Activated gamma-delta T cell (primary cell): ENCODE data around the gene LLGL1.
"Not testable (repeated sequence)": the region's sequence is repeated elsewhere in the genome, so short reads cannot be mapped to it uniquely, and the experiment has no call there.

Experiments
- DNase-seq: peaks from one replicate; lab custom pipeline; 2025; lab: John Stamatoyannopoulos, UW

LLGL1 gene

DNA sequence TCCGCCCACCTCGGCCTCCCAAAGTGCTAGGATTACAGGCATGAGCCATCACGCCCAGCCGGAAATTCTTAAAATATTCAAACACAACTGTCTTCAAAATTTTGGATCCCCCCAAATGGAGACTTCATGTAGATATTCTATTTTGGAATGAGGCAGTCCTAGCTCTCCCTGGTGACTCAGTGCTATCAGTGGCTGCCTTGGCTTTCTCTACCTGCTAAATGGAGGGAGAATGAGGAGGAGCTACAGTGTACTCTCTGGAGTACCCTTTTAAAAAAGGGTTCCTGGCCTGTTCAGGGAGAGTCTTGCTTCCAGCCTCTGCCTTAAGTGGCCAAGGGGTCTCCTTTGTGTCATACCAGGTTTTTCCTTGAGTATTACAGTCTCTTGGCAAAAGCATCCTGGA, 31.0 kb upstream of the LLGL1 start:
- DNase-seq: no peak

GRCh38 chr17:18194804-18195203, 30.6 kb upstream of the LLGL1 start:
- DNase-seq: no peak

DNA sequence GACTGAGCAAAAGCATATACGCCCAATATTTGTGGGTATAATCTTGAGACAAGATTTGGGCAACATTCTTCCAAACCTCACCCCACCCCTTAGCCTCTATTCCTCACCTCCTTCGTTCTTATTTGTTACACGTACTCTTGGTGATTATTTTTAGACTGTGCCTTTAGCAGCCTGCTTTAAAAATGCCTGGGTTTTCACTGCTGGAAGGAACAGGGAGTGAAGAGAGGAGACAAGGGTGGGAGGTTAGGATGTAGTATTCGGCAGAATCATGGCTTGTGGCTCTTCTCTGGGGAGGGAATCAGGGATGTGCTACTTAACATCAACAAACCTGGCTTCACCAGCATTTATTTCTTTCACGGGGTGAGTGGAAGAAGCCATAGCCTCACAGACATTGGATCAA, 30.2 kb upstream of the LLGL1 start:
- DNase-seq: no peak

DNA sequence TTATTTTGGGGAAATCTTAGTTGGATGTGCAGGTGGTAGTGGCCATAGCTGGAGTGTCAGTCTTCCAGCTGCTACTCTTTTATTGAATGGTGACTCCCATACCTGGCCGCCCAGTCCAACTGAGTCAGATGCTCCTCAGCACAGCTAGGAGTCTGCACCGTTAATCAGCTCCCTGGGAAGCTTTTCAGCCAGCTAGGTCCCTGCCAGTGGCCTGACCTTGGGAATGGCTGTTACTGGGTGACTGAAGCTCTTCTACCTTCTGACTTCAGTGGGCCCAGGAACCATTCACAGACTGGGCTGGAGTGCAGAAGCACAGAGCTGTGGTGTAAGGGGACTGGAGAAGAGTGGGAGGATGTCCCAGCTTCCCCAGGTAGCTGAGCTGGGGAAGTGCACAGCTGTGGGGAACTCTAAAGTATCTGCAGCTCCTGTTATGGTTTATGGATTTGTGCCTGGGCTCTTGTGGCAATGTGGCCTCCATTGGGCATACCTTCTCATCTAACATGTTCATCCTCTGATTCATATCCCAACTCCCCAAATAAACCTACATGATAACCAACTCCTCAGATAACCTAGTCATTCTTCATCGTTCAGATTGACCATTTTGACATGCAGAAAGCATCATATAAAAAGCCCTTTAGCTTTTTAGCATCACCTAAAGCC, 27.8 kb upstream of the LLGL1 start:
- no peak for DNase-seq

DNA sequence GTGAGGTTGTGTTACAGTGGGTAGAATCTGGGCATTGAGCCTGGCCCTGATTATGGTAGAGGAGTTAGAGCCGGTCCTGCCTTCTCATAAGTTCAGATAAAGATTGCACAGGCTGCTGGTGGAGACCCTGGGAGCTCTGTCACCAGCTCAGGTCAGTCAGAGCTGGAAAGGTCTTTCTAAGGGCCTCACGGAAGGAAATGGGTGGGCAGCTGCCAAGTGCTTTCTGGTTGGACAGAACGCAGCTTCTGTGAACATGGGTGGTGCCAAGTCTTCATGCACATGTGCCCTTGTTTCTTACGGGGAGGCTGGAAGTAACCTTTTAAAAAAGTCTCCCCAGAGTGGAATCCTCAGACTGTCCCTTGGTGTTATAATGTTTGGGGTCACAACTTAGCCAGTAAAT, 26.9 kb upstream of the LLGL1 start:
- DNase-seq: no peak

- no peak for DNase-seq
Observed at GRCh38 chr17:18201108-18201507, 24.3 kb upstream of the LLGL1 start.

- DNase-seq: no peak
Observed at GRCh38 chr17:18203308-18203707, 22.1 kb upstream of the LLGL1 start.

DNA sequence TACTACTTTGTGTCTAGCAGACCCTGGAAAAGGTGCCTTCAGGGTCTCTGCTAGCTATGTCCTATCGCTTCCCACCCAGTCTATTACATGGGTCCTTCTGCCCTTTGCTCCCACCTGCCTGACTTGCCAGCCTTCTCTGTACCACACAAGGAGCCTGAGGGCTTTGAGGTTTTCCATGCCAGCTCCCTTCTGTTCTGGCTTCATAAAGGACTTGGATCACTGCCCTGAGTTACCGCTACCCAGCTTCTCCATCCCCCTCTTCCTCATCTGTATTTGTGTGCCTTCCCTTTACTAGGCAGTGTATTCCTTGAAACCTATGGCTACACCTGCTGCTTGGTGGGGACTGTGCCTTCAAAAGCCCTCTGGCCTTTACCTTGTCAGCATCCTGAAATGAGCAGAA, 19.6 kb upstream of the LLGL1 start:
- no peak for DNase-seq

DNA sequence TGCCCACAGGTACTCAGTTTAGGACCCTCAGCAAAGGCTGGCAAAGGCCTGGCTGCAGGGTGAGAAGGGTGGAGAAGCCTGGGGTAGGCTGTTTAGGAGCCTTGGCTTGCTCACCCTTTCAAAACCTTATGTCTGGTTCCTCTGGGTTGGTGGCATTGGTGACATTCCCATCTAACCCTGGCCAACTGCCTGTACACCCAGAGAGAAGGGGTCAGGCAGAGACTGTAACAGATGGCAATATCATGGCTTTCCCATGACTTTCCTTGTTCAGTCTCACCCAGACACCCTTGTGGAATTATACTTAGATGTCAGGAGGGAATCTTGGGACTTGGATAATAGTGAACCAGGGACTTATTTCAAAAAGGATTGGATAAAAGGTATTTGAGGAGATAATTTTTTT, 18.5 kb upstream of the LLGL1 start:
- no peak for DNase-seq

GRCh38 chr17:18208092-18208491, 17.3 kb upstream of the LLGL1 start:
- no peak for DNase-seq

- DNase-seq: no peak
Observed at GRCh38 chr17:18213666-18214270, 11.7 kb upstream of the LLGL1 start.

DNA sequence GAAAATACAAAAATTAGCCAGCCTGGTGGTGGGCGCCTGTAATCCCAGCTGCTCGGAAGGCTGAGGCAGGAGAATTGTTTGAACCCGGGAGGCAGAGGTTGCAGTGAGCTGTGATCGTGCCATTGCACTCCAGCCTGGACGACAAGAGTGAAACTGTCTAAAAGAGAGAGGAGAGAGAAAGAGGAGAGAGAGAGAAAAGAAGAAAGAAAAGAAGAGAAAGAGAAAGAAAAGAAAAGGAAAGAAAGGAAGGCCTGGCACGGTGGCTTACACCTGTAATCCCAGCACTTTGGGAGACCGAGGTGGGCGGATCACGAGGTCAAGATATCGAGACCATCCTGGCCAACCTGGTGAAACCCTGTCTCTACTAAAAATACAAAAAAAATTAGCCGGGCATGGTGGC, 8.5 kb upstream of the LLGL1 start:
- DNase-seq: not testable (repeated sequence)

DNA sequence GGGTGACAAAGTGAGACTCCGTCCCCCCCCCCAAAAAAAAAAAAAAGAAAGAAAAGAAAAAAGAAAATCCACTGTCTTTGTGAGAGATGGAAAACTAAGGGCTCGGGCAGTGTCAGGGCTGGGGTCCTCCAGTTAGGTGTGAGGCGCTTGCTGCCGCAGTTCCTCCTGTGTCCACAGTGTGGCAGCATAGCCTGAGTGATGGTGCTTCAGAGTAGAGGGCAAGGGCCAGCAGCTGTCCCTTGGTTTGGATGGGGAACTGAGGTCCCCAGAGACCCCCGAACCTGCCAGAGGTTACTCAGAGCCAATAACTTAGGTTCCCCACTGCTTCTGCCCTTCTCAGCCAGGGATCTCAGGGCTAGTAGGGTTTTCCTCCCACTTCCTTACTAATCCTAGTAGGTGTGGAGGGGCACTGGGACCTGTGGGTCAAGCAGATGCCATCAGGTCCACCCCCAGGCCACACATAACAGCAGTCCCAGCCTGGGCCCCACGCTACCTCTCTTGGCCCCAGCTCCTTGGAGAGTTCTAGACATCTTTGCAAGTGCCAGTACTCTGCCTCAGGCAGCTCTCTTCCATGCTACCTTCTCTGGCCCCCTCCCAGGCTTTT, 7.9 kb upstream of the LLGL1 start:
- no peak for DNase-seq

DNA sequence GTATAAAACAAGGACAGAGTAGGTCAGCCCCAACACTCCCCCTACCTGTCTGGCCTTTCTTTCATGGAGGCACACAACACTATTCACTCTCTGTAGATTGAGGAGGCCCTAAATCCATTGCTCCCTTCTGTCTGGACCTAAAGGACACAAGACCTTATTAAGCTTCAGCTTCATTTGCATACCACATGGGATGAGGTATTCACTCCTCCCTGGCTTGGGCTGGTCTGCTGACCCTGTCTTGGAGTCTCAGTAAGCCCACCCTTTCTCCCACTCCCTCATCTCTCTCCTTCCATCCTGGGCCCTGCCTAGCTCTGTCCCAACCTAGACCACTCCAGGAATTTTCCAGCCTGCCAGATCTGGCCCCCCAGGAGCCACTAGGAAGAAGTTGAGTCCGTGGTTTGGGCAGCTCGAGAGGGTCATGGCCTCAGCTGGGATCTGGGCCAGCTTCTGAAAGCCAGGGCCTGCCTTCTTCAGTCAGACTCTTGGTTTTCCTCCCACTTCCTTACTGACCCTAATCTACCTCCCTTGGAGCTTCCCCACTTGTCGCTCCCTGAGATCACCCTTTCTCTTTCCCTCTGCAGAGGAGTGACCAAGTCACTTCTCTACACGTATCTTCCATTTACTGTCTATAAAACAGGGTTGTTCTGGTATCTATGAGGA, 6.5 kb upstream of the LLGL1 start:
- no peak for DNase-seq

DNA sequence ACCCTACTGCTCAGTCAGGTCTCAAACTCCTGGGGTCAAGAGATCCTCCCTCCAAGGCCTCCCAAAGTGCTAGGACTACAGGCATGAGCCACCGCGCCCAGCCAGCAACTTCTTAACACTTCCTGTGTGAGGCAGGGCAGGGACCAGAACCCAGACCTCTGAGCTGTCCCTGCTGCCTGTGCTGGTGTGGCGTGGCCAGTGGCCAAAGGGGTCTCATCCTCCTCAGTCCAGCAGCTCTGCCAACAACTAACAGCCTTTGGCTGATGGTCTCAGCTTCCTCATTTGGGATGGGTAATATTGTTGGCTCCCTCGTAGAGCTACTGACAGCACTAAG, 1.4 kb upstream of the LLGL1 start:
- no peak for DNase-seq

- DNase-seq: no peak
Observed at GRCh38 chr17:18224387-18225120, 881 bp upstream of the LLGL1 start.

DNA sequence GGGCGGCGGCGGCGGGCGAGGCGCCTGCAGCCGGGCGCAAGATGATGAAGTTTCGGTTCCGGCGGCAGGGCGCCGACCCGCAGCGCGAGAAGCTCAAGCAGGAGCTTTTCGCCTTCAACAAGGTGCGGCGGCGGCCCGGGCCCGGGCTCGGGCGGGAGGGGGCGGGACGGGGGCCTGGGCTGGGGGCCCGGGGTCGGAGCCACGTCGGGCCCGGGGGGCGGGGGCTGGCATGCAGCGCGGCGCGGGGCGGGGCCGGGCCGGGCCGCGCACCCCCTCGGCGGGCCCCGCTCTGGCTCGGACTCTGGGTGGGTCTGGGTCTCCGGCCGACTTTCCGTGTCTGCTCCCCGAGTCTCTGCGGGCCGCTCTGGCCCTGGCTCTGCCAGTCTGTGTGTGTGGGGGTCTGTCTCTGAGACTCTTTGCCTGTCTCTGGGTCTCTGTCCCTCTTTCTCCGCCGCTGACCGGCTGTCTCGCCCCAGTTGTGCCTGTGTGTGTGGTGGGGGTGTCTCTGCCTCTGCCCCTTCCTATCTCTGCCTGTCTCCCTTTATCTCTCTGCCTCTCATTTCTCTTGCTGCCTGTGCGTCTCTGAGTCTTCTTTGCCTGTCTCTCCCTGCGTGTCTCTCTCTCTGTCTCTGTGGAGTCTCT, 328 bp downstream of the LLGL1 start:
- DNase-seq: no peak

DNA sequence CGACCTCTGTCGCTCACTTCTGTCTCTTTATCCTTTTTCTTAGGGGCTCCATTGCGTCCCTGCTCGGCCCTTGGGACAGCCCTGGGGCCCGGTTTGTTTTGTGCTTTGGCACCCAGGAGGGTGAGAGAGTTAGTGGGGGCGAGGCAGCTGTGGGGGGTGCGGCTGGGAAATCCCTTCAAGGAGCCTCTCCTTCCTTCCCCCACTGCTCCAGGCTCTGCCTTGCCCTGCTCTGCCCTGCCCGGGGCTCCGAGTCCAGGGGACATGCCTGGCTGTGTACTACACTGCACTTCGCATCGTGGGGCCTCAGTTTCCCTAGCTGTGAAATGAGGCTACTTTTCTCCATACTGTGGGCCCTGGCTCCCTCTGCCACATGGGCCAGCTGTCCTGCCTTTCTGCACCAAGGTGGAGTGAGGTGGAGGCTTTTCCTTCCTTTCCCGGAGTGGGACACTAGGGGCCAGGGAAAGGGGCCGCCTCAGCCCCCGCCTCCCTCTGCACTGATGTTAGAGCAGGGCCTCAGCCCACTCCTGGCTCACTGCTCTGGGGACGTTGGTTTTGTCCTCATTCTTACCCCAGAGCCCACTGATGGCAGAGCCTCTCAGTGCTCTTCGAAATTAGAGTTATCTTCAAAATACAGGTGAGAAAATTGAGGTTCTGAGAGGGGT, 980 bp downstream of the LLGL1 start:
- DNase-seq: no peak

GRCh38 chr17:18227635-18228034, 2.2 kb downstream of the LLGL1 start:
- DNase-seq: no peak

DNA sequence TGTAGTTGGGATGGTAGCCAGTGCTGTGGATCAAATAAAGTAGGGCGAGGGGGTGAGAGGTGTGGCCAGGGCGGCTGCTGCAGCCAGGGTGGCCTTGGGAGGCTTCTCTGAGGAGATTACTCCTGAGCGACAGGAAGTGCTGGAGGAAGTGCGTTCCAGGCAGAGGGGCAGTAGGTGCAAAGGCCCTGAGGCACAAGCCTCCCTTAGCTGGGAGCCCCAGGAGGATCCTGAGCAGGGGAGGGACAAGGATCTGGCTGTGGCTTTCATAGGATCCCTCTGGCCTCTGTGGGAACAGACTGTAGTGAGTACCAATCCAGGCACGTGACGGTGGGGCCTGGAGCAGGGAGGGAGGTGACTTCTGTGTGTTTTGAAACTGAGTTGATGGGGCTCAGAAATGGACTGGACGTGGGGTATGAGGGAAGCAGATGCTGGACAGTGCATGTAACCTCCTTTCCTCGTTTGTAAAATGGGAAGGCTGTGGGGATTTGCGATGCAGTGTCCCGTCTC, 2.8 kb downstream of the LLGL1 start:
- DNase-seq: no peak

- DNase-seq: no peak
Observed at GRCh38 chr17:18229254-18229653, 3.8 kb downstream of the LLGL1 start.
